GM19099 (cell line): Measurements from ENCODE around the gene GPC6.

ENCODE experiments used
- POLR2A ChIP-seq: IDR thresholded peaks from 3 replicates; pipeline ENCODE4 v1.6.1; 2011; ENCODE audit warnings: low read depth; ENCODE audit not compliant: insufficient read length; ENCODE audit errors: extremely low read depth

GPC6 gene

GRCh38 chr13:93729383-93729782, 502.8 kb downstream of the GPC6 start:
- TF ChIP-seq POLR2A: no peak

GRCh38 chr13:93730780-93731179, 504.2 kb downstream of the GPC6 start:
- TF ChIP-seq POLR2A: no peak

DNA sequence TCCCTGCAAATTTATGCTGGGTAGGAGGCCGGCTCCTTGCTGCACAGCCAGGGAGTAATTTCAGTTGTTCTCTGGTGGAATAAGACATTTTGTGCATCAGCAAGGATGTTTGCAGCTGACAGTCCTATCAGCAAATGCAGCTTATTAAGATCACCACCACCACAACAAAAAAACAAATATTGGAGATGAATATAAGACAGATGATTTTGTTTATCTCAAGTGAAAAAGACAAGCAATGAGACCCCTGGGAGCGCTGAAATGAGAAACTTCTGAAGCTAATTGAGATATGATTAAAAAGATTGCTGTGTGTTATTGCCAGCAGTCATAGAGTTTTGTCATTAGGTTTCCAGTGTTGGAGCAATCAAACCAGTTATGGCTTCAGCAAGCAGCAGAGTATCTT, 505.6 kb downstream of the GPC6 start:
- TF ChIP-seq POLR2A: no peak

DNA sequence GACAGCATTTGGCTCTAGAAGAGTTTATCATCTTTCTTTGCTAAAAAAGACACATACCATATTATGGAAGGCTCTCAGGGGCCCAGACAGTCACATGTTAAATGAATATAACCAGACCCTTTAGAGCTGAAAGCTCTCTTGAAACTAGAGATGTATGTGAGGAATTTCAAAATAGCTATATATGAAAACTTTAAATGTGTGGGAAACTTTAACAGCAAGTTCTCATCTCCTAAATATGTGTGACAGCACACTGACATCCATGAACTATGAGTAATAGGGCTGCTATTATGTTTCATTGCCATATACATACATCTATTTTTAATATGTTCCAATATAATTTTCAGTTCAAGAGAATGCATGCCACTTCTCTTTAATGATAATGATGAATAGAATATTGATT, 509.5 kb downstream of the GPC6 start:
- no peak for TF ChIP-seq POLR2A

- no peak for TF ChIP-seq POLR2A
Observed at GRCh38 chr13:93736909-93737308, 510.3 kb downstream of the GPC6 start.

DNA sequence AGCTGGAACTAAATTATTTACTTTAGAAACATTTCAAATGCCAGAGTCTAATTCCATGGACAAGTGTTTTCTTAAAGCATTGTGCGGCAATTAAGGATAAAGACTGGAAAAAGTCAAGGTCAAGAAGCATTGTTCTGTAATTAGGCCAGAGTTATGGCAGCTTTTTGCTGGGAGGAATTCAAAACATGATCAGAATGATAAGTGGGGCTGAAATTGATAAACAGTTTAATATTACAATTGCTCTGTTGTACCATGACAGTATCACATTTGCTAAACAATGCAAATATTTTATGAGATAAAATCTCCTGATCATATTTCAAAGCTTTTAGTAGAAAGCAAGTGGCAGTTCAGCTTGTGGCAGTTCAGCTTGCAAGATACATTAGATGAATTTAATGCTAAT, 513.7 kb downstream of the GPC6 start:
- TF ChIP-seq POLR2A: no peak

- TF ChIP-seq POLR2A: no peak
Observed at GRCh38 chr13:93744033-93744432, 517.4 kb downstream of the GPC6 start.

DNA sequence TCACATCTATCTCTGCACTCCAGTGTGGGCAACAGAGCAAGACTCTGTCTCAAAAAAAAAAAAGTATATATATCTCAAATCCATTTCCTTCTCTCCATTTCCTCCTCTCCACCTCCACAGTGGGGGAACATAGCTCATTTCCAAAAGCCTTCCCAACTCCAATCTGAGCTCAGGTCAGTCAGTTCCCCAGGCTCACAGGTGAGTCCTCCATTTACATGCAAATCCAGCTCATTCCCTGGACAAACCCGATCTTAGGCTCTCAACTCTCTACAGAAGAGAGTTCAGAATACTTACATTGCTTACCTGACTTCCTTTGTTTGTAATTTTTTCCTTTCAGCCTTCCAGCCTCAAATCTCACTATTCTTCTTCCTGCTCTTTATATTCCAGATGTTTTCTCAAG, 518.3 kb downstream of the GPC6 start:
- no peak for TF ChIP-seq POLR2A

DNA sequence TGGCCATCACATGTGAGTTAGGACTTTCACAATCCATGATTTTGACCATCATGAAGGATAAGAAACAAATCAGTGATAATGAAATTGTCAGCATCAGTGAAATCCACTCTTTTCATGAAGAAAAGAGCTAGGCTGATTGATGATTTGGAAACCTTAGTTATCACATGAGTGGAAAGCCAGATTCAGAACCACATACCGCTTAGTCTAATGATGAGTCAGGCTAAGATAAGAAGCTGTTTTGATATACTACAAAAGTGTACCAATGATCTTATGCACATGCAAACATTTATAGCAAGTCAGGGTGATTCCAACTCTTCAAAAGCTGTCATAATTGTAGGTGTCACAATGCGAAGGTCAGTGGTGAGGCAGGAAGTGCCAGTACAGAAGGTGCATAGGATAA, 519.3 kb downstream of the GPC6 start:
- no peak for TF ChIP-seq POLR2A

GRCh38 chr13:93746589-93746988, 520.0 kb downstream of the GPC6 start:
- TF ChIP-seq POLR2A: no peak

GRCh38 chr13:93750676-93751075, 524.1 kb downstream of the GPC6 start:
- no peak for TF ChIP-seq POLR2A

- no peak for TF ChIP-seq POLR2A
Observed at GRCh38 chr13:93751117-93751516, 524.5 kb downstream of the GPC6 start.

DNA sequence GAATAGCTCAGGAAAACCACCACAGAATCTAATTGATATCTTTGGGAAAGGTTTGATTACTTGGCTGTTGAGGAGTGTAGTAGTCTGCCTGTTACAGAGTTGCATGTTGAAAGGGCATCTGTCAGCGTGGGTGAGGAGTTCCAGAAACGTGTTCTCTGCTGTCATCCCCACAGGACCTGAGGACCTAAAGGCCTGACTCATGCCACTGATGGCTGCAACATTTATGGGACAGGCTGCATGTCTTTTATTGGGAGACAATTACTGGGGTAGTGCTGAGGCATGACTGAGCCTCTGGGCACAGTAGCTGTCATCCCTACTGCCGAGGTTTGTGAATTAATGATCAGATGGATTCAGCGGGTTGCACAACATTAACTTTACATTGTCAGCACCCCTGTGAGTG, 525.9 kb downstream of the GPC6 start:
- TF ChIP-seq POLR2A: no peak

DNA sequence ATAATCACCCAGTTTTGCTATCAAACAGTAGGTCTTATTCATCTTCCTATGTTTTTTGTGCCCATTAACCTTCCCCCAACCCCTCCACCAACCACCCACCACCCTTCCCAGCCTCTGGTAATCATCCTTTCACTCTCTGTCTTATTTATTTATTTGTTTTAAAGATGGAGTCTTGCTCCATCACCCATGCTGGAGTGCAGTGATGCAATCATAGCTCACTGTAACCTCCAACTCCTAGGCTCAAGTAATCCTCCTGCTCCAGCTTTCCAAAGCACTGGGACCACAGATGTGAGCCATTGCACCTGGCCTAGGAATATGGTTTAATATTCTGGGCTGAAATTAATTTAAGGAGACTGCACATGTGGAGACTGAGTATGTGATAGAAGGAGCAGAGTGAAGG, 527.0 kb downstream of the GPC6 start:
- no peak for TF ChIP-seq POLR2A

DNA sequence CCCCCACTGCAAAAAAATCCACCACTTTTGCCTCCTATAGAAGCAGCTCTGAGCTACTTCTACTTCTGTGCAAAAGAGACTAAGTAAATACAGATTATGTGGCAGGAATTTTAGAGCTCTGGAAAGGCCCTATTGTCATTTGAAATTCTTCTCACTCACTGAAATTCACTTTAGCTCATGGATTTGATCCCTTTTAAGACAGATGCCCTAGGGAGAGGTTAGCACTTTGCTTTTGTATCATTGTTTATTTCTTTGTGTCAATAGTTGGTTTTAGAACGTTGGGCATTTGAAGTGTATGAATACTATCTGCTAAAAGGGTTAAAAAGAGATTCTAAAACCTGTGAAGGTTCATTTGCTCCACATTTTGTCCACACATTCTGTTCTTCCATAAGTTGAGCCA, 528.7 kb downstream of the GPC6 start:
- TF ChIP-seq POLR2A: no peak

DNA sequence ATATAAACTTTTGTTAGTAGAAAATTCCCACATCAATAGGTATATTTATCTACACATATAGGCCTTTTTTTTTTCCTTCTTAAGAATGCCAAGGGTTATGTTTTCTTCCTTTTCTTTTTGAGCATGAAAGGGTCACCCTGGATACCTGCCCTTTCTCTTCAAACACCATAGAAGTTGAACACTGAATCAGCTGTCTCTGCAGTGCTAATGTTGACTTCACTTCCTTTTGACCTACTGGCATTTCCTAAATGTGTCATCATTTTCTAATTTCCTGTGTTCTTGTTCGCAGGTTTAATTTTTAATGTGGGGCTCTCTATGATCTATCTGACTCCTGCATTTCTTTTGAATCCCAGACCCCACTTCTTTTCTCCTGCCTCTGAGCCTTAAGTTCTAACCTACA, 532.0 kb downstream of the GPC6 start:
- no peak for TF ChIP-seq POLR2A

DNA sequence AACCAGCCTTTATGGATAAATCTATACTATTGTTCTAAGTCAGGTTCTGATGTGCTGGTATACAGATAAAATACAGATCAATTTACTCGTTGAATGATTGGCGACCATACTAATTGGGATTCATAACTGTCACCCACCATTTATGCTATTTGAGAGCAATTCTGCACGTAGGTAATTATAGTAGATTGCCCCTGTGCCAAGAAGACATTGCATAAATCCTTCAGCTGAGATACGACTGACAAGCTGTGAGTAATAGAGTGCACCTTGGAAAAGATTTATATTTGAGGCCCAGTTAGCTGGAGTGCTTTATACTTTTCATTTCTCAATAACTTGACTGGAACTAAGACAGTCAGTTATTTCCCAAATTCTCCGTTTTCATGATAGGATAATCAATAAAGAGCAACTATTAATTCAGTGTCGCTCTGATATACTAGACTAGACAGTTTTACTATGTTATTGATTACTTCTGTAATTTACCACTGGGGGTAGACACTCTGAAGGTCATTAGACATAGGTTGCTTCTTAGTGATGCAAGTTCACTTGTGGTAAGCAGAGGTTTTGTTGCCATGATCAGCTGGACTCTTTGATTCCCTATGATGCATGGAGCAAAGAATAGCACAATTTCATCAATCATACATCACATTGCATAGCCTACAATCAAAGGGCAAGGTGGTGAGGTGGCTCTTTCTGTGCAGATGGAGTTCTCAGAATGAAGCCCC, 536.3 kb downstream of the GPC6 start:
- no peak for TF ChIP-seq POLR2A
